H9 (cell line): ENCODE measurements around the gene CA12. TPM values are rescaled to one million over a fixed set of nuclear protein-coding genes. Genes with fewer than 3 reads are reported as not detected.

Experiments
- DNase-seq: peaks from one replicate; pipeline ENCODE4 v3.0.0-alpha.2; 2017
- H2AFZ ChIP-seq: one replicate; pipeline ENCODE4 v1.6.1; 2013; ENCODE audit warnings: mild to moderate bottlenecking, low read length, control low read depth, moderate library complexity
- H2AK5ac ChIP-seq: 2 replicates; pipeline ENCODE4 v1.6.1; 2013; ENCODE audit warnings: low read length, control low read depth, mixed read lengths; ENCODE audit not compliant: insufficient read length
- H2BK120ac ChIP-seq: one replicate; pipeline ENCODE4 v1.6.1; 2013; ENCODE audit warnings: low read depth, mild to moderate bottlenecking, low read length, control low read depth, inconsistent platforms; ENCODE audit not compliant: poor library complexity, severe bottlenecking
- H2BK12ac ChIP-seq: 2 replicates; pipeline ENCODE4 v1.6.1; 2013; ENCODE audit warnings: low read length, control low read depth, mixed read lengths, low read depth; ENCODE audit not compliant: insufficient read length
- H2BK15ac ChIP-seq: 2 replicates; pipeline ENCODE4 v1.6.1; 2013; ENCODE audit warnings: low read depth, low read length, control low read depth
- H2BK20ac ChIP-seq: one replicate; pipeline ENCODE4 v1.6.1; 2013; ENCODE audit warnings: low read depth, mild to moderate bottlenecking, low read length, control low read depth, inconsistent platforms; ENCODE audit not compliant: poor library complexity, severe bottlenecking
- H2BK5ac ChIP-seq: 2 replicates; pipeline ENCODE4 v1.6.1; 2013; ENCODE audit warnings: low read length, control low read depth, mixed read lengths; ENCODE audit not compliant: insufficient read length
- H3K14ac ChIP-seq: 2 replicates; pipeline ENCODE4 v1.6.1; 2013; ENCODE audit warnings: low read length, control low read depth; ENCODE audit not compliant: insufficient read depth
- H3K18ac ChIP-seq: 2 replicates; pipeline ENCODE4 v1.6.1; 2013; ENCODE audit warnings: low read depth, mild to moderate bottlenecking, mixed read lengths, low read length, control low read depth; ENCODE audit not compliant: insufficient read length
- H3K23ac ChIP-seq: 2 replicates; pipeline ENCODE4 v1.6.1; 2013; ENCODE audit warnings: low read length, control low read depth, mixed read lengths, low read depth; ENCODE audit not compliant: insufficient read length
- H3K23me2 ChIP-seq: 2 replicates; pipeline ENCODE4 v1.6.1; 2013; ENCODE audit warnings: low read depth, mild to moderate bottlenecking, mixed read lengths, low read length, control low read depth; ENCODE audit not compliant: insufficient read length, poor library complexity, severe bottlenecking
- H3K27ac ChIP-seq: 2 replicates; pipeline ENCODE4 v1.5.1; 2013; ENCODE audit warnings: low read length, control low read depth, mixed read lengths, low read depth; ENCODE audit not compliant: insufficient read length
- H3K27me3 ChIP-seq: 2 replicates; pipeline ENCODE4 v1.6.1; 2013; ENCODE audit warnings: low read length, control low read depth, inconsistent platforms; ENCODE audit not compliant: insufficient read depth
- H3K4ac ChIP-seq: 2 replicates; pipeline ENCODE4 v1.6.1; 2013; ENCODE audit warnings: low read depth, mild to moderate bottlenecking, control low read depth, inconsistent platforms, low read length, moderate library complexity
- H3K4me1 ChIP-seq: 2 replicates; pipeline ENCODE4 v1.6.1; 2013; ENCODE audit warnings: low read length, control low read depth, inconsistent platforms; ENCODE audit not compliant: insufficient read depth
- H3K4me2 ChIP-seq: 2 replicates; pipeline ENCODE4 v1.6.1; 2013; ENCODE audit warnings: low read length, control low read depth, mixed read lengths; ENCODE audit not compliant: insufficient read length, insufficient read depth
- H3K56ac ChIP-seq: 2 replicates; pipeline ENCODE4 v1.6.1; 2013; ENCODE audit warnings: low read depth, mild to moderate bottlenecking, mixed read lengths, low read length, control low read depth; ENCODE audit not compliant: insufficient read length
- H3K79me1 ChIP-seq: 2 replicates; pipeline ENCODE4 v1.6.1; 2013; ENCODE audit warnings: low read depth, mild to moderate bottlenecking, moderate library complexity, low read length, control low read depth, inconsistent platforms; ENCODE audit not compliant: insufficient read depth, poor library complexity, severe bottlenecking
- H3K79me2 ChIP-seq: 2 replicates; pipeline ENCODE4 v1.6.1; 2013; ENCODE audit warnings: low read length, control low read depth, inconsistent platforms; ENCODE audit not compliant: insufficient read depth
- H3K9ac ChIP-seq: 2 replicates; pipeline ENCODE4 v1.6.1; 2013; ENCODE audit warnings: low read length, control low read depth, mixed read lengths; ENCODE audit not compliant: insufficient read length; ENCODE audit errors: extremely low read depth
- H3K9me3 ChIP-seq: one replicate; pipeline ENCODE4 v1.6.1; 2013; ENCODE audit warnings: low read depth, low read length, inconsistent platforms; ENCODE audit not compliant: control insufficient read depth
- H3T11ph ChIP-seq: one replicate; pipeline ENCODE4 v1.6.1; 2013; ENCODE audit warnings: mild to moderate bottlenecking, low read length, control low read depth, inconsistent platforms
- H4K20me1 ChIP-seq: one replicate; pipeline ENCODE4 v1.6.1; 2013; ENCODE audit not compliant: control insufficient read depth, insufficient read length, insufficient read depth
- H4K5ac ChIP-seq: 2 replicates; pipeline ENCODE4 v1.6.1; 2013; ENCODE audit warnings: low read depth, mild to moderate bottlenecking, mixed read lengths, low read length, control low read depth; ENCODE audit not compliant: insufficient read length
- H4K8ac ChIP-seq: replicated peaks from 2 replicates; pipeline ENCODE4 v1.6.1; 2013; ENCODE audit warnings: low read length, control low read depth, mixed read lengths, low read depth; ENCODE audit not compliant: insufficient read length
- H4K91ac ChIP-seq: 2 replicates; pipeline ENCODE4 v1.6.1; 2013; ENCODE audit warnings: low read depth, mild to moderate bottlenecking, moderate library complexity, mixed read lengths, low read length, control low read depth; ENCODE audit not compliant: insufficient read length
- H3K27ac Mint-ChIP-seq, 3 experiments: 2 replicates in 2 of 3; 3 replicates in 1 of 3; pipeline ENCODE4 v1.8.0; 2020 to 2021; ENCODE audit warnings: mixed read lengths in 3 of 3, mild to moderate bottlenecking in 1 of 3, moderate library complexity in 1 of 3
- H3K27me3 Mint-ChIP-seq: 2 replicates; pipeline ENCODE4 v1.8.0; 2021; ENCODE audit warnings: low read depth, mild to moderate bottlenecking, moderate library complexity, mixed read lengths
- H3K36me3 Mint-ChIP-seq, 3 experiments: 2 replicates in 2 of 3; 3 replicates in 1 of 3; pipeline ENCODE4 v1.8.0; 2020 to 2021; ENCODE audit warnings: low read depth in 3 of 3, mixed read lengths in 3 of 3; ENCODE audit not compliant: insufficient read depth in 1 of 3
- H3K4me1 Mint-ChIP-seq, 2 experiments: 2 replicates each; pipeline ENCODE4 v1.8.0; 2020; ENCODE audit warnings: mixed read lengths in 2 of 2
- H3K4me3 Mint-ChIP-seq, 2 experiments: 2 replicates in 1 of 2; 3 replicates in 1 of 2; pipeline ENCODE4 v1.8.0; 2020 to 2021; ENCODE audit warnings: mild to moderate bottlenecking in 2 of 2, mixed read lengths in 2 of 2, moderate library complexity in 1 of 2
- H3K9me3 Mint-ChIP-seq, 2 experiments: 2 replicates in 1 of 2; 3 replicates in 1 of 2; pipeline ENCODE4 v1.8.0; 2020; ENCODE audit warnings: mild to moderate bottlenecking in 2 of 2, mixed read lengths in 2 of 2, moderate library complexity in 1 of 2
- CTCF ChIP-seq: fragments of 200-600 bp; sonication (generic); conservative IDR thresholded peaks from 3 replicates; pipeline ENCODE4 v1.8.0; 2021; ENCODE audit warnings: antibody characterized with exemption, mild to moderate bottlenecking
- WGBS: extraction: QIAGEN DNeasy Blood & Tissue Kit; methylation state at CpG from one replicate; pipeline ENCODE4 v1.1.7; 2013; ENCODE audit warnings: missing lambda C conversion rate, low lambda C conversion rate, mixed read lengths; ENCODE audit not compliant: insufficient read length; ENCODE audit errors: extremely low coverage; 5-methylcytosine and 5-hydroxymethylcytosine counted together
- total RNA-seq: library from RNA; stranded (reverse); gene quantifications from 2 replicates; pipeline ENCODE4 v1.2.1, GENCODE V29; 2021

CA12 gene
- total RNA-seq, 1 experiment from 2014 or later: 0.68 TPM

DNA sequence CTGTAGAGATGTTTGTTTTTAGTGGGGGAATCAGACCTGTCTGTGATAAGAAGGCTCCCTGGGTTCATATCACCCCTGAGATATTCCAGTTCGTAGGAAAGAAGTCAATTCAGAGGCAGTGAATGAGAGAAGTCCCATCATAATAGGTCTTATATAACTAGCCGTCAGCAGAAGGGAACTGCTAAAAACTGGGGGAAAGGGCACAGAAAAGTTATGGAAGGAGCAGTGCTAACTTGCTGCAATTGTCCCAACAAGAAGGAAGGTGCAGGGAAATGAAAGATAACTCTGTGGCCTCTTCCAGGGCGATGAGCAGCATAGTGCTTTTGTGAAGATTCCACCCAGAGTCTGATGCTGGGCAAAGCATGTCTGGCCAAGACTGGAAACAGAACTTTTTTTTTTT lies 9.0 kb upstream of the CA12 start:
- Histone ChIP-seq H3K18ac (no peak overlapping the region), H2AFZ (no peak overlapping the region), H3K79me2 (no peaks in the 10 kb centered on the region), H3K4me2 (no peak overlapping the region), H2BK5ac (no peak overlapping the region), H3K4me1 (no peaks in the 10 kb centered on the region; the same call in 1 of the 2 replicates), H3K9ac (no peak overlapping the region), H3K23me2 (no peaks in the 10 kb centered on the region), H3K9me3 (no peaks in the 10 kb centered on the region), H3K4ac (no peak overlapping the region), H4K5ac (no peak overlapping the region), H4K20me1 (no peaks in the 10 kb centered on the region), H2BK20ac (no peak overlapping the region), H2BK12ac (no peak overlapping the region), H3K27me3 (peaks cover 6% of the 10 kb centered on the region; the same call in 1 of the 2 replicates), H4K91ac (no peak overlapping the region), H2AK5ac (no peak overlapping the region), H3K23ac (no peak overlapping the region), H2BK15ac (no peak overlapping the region), H3K79me1 (no peaks in the 10 kb centered on the region), H3K27ac (no peak overlapping the region), H3K14ac (no peak overlapping the region), H2BK120ac (no peak overlapping the region), H3K56ac (no peak overlapping the region), H4K8ac (no peak overlapping the region), H3T11ph (no peak overlapping the region)
- no CpG with 5 or more reads among the region's 3 CpGs for WGBS
- Mint-ChIP-seq H3K4me1 (peaks cover 10% of the 10 kb centered on the region in 2 experiments), H3K4me3 (no peak overlapping the region), H3K36me3 (no peaks in the 10 kb centered on the region), H3K27ac (no peak overlapping the region), H3K9me3 (no peaks in the 10 kb centered on the region; a peak in 1 of 5 replicates), H3K27me3 (peaks cover 65% of the 10 kb centered on the region)
- DNase-seq: no peak
- no peak for TF ChIP-seq CTCF
